Endothelial cell of umbilical vein (primary cell): ENCODE results near the gene CLTCL1. TPM values are rescaled to one million over a fixed set of nuclear protein-coding genes. Genes with fewer than 3 reads are reported as not detected.

Experiments used
- BruUV-seq: library from RNA; stranded (reverse); fragments of 400-500 nt; replicated peaks from 2 replicates; lab custom pipeline; 2021; lab: Mats Ljungman, UMichigan
- CTCF ChIA-PET: fragments of 300-600, 350-600 bp; sonication (Branson Sonifier 250); formaldehyde crosslinking; loops from one replicate; lab custom pipeline; 2021; ENCODE audit warnings: antibody characterized with exemption, inconsistent platforms; lab: Charles Lee
- POLR2A ChIA-PET: fragments of 300-600, 350-600 bp; sonication (Branson Sonifier 250); formaldehyde crosslinking; loops from one replicate; lab custom pipeline; 2021; ENCODE audit warnings: antibody characterized with exemption, inconsistent platforms; lab: Charles Lee
- DNase-seq: peaks from one replicate; pipeline ENCODE4 v3.0.0-alpha.2; 2011; ENCODE audit warnings: low read depth, low spot score
- FAIRE-seq: peaks from 2 replicates; lab custom pipeline; 2011; peaks lifted over from hg19 to GRCh38; lab: Jason Lieb, UNC
- H2AFZ ChIP-seq: 2 replicates; pipeline ENCODE4 v1.6.0; 2012; ENCODE audit warnings: low read depth, low read length, control low read depth, inconsistent platforms
- H3K27ac ChIP-seq: 2 replicates; pipeline ENCODE4 v1.5.1; 2011; ENCODE audit warnings: low read depth, mild to moderate bottlenecking, control low read depth, low read length, moderate library complexity; ENCODE audit not compliant: insufficient read depth
- H3K27me3 ChIP-seq, 2 experiments: 2 replicates each; pipeline versions ENCODE4 v1.6.0 to v1.6.1; 2011; ENCODE audit warnings: low read length in 2 of 2, mixed read lengths in 1 of 2; ENCODE audit not compliant: control insufficient read depth in 2 of 2, insufficient read depth in 2 of 2
- H3K36me3 ChIP-seq, 2 experiments: 2 replicates in 1 of 2; 3 replicates in 1 of 2; pipeline ENCODE4 v1.5.1; 2011; ENCODE audit warnings: low read length in 2 of 2, mild to moderate bottlenecking in 1 of 2, moderate library complexity in 1 of 2; ENCODE audit not compliant: control insufficient read depth in 2 of 2, insufficient read depth in 2 of 2; ENCODE audit errors: extremely low read depth in 1 of 2
- H3K4me1 ChIP-seq: 3 replicates; pipeline ENCODE4 v1.5.1; 2011; ENCODE audit warnings: mild to moderate bottlenecking, low read length; ENCODE audit not compliant: control insufficient read depth, insufficient read depth; ENCODE audit errors: extremely low read depth
- H3K4me2 ChIP-seq: 2 replicates; pipeline ENCODE4 v1.6.1; 2011; ENCODE audit warnings: low read length, control low read depth, mixed read lengths; ENCODE audit not compliant: insufficient read depth
- H3K4me3 ChIP-seq, 3 experiments: fragments of 200-600 bp in 1 of 3; sonication (generic), shearing (Covaris generic) in 1 of 3; replicated peaks in 1 of 3; 2 replicates each; pipeline ENCODE4 v1.5.1; 2011 to 2016; ENCODE audit warnings: control low read depth in 3 of 3, low read length in 3 of 3, mild to moderate bottlenecking in 2 of 3, inconsistent platforms in 1 of 3, low read depth in 1 of 3, moderate library complexity in 1 of 3; ENCODE audit not compliant: insufficient read depth in 1 of 3
- H3K79me2 ChIP-seq: 2 replicates; pipeline ENCODE4 v1.6.0; 2012; ENCODE audit warnings: low read length, inconsistent platforms; ENCODE audit not compliant: control insufficient read depth, insufficient read depth
- H3K9ac ChIP-seq: replicated peaks from 2 replicates; pipeline ENCODE3; 2011; ENCODE audit warnings: low read length, control low read depth; ENCODE audit not compliant: insufficient read depth; ENCODE audit errors: extremely low read depth
- H3K9me1 ChIP-seq: replicated peaks from 3 replicates; pipeline ENCODE4 v1.6.0; 2011; ENCODE audit warnings: mild to moderate bottlenecking, low read length; ENCODE audit not compliant: control insufficient read depth, insufficient read depth; ENCODE audit errors: extremely low read depth
- H3K9me3 ChIP-seq: replicated peaks from 2 replicates; pipeline ENCODE4 v1.5.1; 2012; ENCODE audit warnings: low read length, inconsistent platforms; ENCODE audit not compliant: control insufficient read depth, insufficient read depth
- H4K20me1 ChIP-seq: replicated peaks from 2 replicates; pipeline ENCODE3; 2011; ENCODE audit warnings: mild to moderate bottlenecking, low read length; ENCODE audit not compliant: control insufficient read depth, insufficient read depth; ENCODE audit errors: extremely low read depth
- CTCF ChIP-seq, 2 donors: IDR thresholded peaks; 1 replicate in 1 of 2; 2 replicates in 1 of 2; pipeline ENCODE4 v1.5.1; 2011; ENCODE audit warnings: low read length in 2 of 2, mild to moderate bottlenecking in 2 of 2, moderate library complexity in 2 of 2, control low read depth in 1 of 2, inconsistent platforms in 1 of 2, low read depth in 1 of 2; ENCODE audit not compliant: insufficient read depth in 1 of 2; ENCODE audit errors: extremely low read depth in 1 of 2
- EZH2 ChIP-seq: IDR thresholded peaks from 2 replicates; pipeline ENCODE4 v1.6.1; 2012; ENCODE audit warnings: borderline replicate concordance, low read depth, mild to moderate bottlenecking, moderate library complexity, low read length, inconsistent platforms; ENCODE audit not compliant: severe bottlenecking
- FOS ChIP-seq: IDR thresholded peaks from 2 replicates; pipeline ENCODE4 v1.6.1; 2011; ENCODE audit warnings: mild to moderate bottlenecking, low read length, moderate library complexity, borderline replicate concordance; ENCODE audit not compliant: insufficient read depth
- GATA2 ChIP-seq: IDR thresholded peaks from 2 replicates; pipeline ENCODE4 v1.7.0; 2011; ENCODE audit warnings: low read depth, mild to moderate bottlenecking, moderate library complexity, mixed read lengths, low read length; ENCODE audit not compliant: insufficient read length, insufficient read depth
- JUN ChIP-seq: IDR thresholded peaks from 2 replicates; pipeline ENCODE4 v1.6.1; 2011; ENCODE audit warnings: borderline replicate concordance, low read depth; ENCODE audit not compliant: insufficient read length, insufficient read depth
- MAX ChIP-seq: IDR thresholded peaks from 2 replicates; pipeline ENCODE4 v1.6.1; 2011; ENCODE audit not compliant: insufficient read depth, insufficient read length
- MYC ChIP-seq: IDR thresholded peaks from one replicate; pipeline ENCODE4 v1.6.1; 2011; ENCODE audit warnings: mild to moderate bottlenecking, low read depth, low read length
- POLR2A ChIP-seq: IDR thresholded peaks from 2 replicates; pipeline ENCODE4 v1.6.1; 2012; ENCODE audit warnings: low read depth, mild to moderate bottlenecking, control low read depth, low read length
- POLR2AphosphoS5 ChIP-seq: IDR thresholded peaks from 2 replicates; pipeline ENCODE4 v1.6.1; 2012; ENCODE audit warnings: low read depth, mild to moderate bottlenecking, control low read depth, low read length, moderate library complexity; ENCODE audit not compliant: insufficient read depth
- dilution Hi-C: fragments of 300-500 bp; cut with MboI; formaldehyde crosslinking; loops from one replicate; pipeline ENCODE4 v1.15.0; 2019; ENCODE audit warnings: low sequenced_read_pairs; ENCODE audit not compliant: extremely low pct_ligation_motif_present
- intact Hi-C: fragments of 100-400 bp; cut with micrococcal nuclease; formaldehyde crosslinking; loops from one replicate; pipeline ENCODE4 v1.10.0; 2022
- polyA plus RNA-seq, 4 experiments: library from polyadenylated mRNA; depleted of rRNA in 3 of 4; stranded (reverse) in 3 of 4; unstranded in 1 of 4; fragments of >200 nt; gene quantifications; 2 replicates each; pipeline versions ENCODE4 v1.2.1 to v1.2.3, GENCODE V29; 2011 to 2012; ENCODE audit warnings: missing spikeins in 1 of 4
- total RNA-seq: library from RNA; stranded (reverse); gene quantifications from 2 replicates; pipeline ENCODE4 v1.2.3, GENCODE V29; 2021

The CLTCL1 gene
- total and polyA plus RNA-seq, 2 donors (not counting 3 experiments of a cell fraction or from before 2014, with no cell fraction given) = 5.0 to 6.2 TPM

- BruUV-seq = no TSS peak
- H3K27me3 ChIP-seq = no peaks in the 10 kb centered on the region
- dilution Hi-C loops = no loop called here
- ChIA-PET POLR2A (no interaction called here), CTCF (no interaction called here)
- no peaks in the 10 kb centered on the region for H3K79me2 ChIP-seq
- no peak overlapping the region for H3K27ac ChIP-seq
- H3K36me3 ChIP-seq = no peaks in the 10 kb centered on the region
- intact Hi-C loops = no loop called here
- no peak for TF ChIP-seq POLR2A
- no peak for TF ChIP-seq POLR2AphosphoS5
- TF ChIP-seq MAX = no peak
- TF ChIP-seq FOS = no peak
- no peak for TF ChIP-seq CTCF (IDR thresholded peaks at IDR 0.05; ENCODE audit: extremely low read depth in 1 of 2, insufficient read depth in 1 of 2, low read depth in 1 of 2, low read length in 2 of 2)
- TF ChIP-seq GATA2 = no peak
- TF ChIP-seq EZH2 = no peak
- no peak for TF ChIP-seq MYC
- TF ChIP-seq JUN = no peak
- H3K9me3 ChIP-seq = no peaks in the 10 kb centered on the region
- H3K4me3 ChIP-seq = no peak overlapping the region
- no peak overlapping the region for H3K4me2 ChIP-seq
- no peaks in the 10 kb centered on the region for H3K4me1 ChIP-seq
- no peak overlapping the region for H2AFZ ChIP-seq
- H4K20me1 ChIP-seq = no peaks in the 10 kb centered on the region
- DNase-seq = no peak
- FAIRE-seq = no peak
- no peak overlapping the region for H3K9ac ChIP-seq
- H3K9me1 ChIP-seq = no peaks in the 10 kb centered on the region
These were observed 13.7 kb downstream of the CLTCL1 start for GRCh38 chr22:19277785-19278184.
